ENCODE results near the gene SMARCD3.

SMARCD3 gene

GRCh38 chr7:151274396-151274795, 25.9 kb upstream of the SMARCD3 start:
- TF ChIP-seq L3MBTL2 (conservative IDR thresholded peaks at IDR 0.05) = no peak
- no peak for TF ChIP-seq LEF1 (IDR thresholded peaks at IDR 0.05; ENCODE audit: borderline replicate concordance)
- TF ChIP-seq HDGF (IDR thresholded peaks at IDR 0.05; ENCODE audit: borderline replicate concordance) = no peak
- no peak for DNase-seq (ENCODE audit: extremely low spot score)
- ChIA-PET POLR2A (interaction anchor here (1.2 kb wide), 1 partner anchor 22 kb away, joined by 5 read pairs; no protein-coding TSS in a partner anchor), CTCF (no interaction called here)

- ChIA-PET CTCF (no interaction called here), POLR2A (interaction anchor here (0.8 to 1.2 kb wide), 2 partner anchors 22 kb away, joined by 3 to 5 read pairs; no protein-coding TSS in a partner anchor)
- TF ChIP-seq LEF1 (IDR thresholded peaks at IDR 0.05; ENCODE audit: borderline replicate concordance) (no peak), CTBP1 (IDR thresholded peaks at IDR 0.05; ENCODE audit: borderline replicate concordance) (no peak), HDGF (IDR thresholded peaks at IDR 0.05; ENCODE audit: borderline replicate concordance) (no peak), ZNF384 (IDR thresholded peaks at IDR 0.05) (no peak), FOXK2 (IDR thresholded peaks at IDR 0.05) (no peak), NFRKB (IDR thresholded peaks at IDR 0.05) (no peak), TARDBP (IDR thresholded peaks at IDR 0.05) (no peak), ARNT (IDR thresholded peaks at IDR 0.05) (no peak), FOXM1 (IDR thresholded peaks at IDR 0.05; ENCODE audit: borderline replicate concordance) (no peak), L3MBTL2 (conservative IDR thresholded peaks at IDR 0.05) (no peak), BHLHE40 (IDR thresholded peaks at IDR 0.05; ENCODE audit: borderline replicate concordance) (no peak), FOXA1 (IDR thresholded peaks at IDR 0.05) (no peak), SUZ12 (IDR thresholded peaks at IDR 0.05) (no peak), ELF4 (IDR thresholded peaks at IDR 0.05) (no peak), SP1 (IDR thresholded peaks at IDR 0.05) (no peak)
- TF ChIP-seq, protein P1, sequence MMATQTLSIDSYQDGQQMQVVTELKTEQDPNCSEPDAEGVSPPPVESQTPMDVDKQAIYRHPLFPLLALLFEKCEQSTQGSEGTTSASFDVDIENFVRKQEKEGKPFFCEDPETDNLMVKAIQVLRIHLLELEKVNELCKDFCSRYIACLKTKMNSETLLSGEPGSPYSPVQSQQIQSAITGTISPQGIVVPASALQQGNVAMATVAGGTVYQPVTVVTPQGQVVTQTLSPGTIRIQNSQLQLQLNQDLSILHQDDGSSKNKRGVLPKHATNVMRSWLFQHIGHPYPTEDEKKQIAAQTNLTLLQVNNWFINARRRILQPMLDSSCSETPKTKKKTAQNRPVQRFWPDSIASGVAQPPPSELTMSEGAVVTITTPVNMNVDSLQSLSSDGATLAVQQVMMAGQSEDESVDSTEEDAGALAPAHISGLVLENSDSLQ (IDR thresholded peaks at IDR 0.05) = no peak
- no peak for DNase-seq (ENCODE audit: extremely low spot score)
Measured at GRCh38 chr7:151273651-151274390, 25.3 kb upstream of the SMARCD3 start.

GRCh38 chr7:151272877-151273276, 24.4 kb upstream of the SMARCD3 start:
- CTCF ChIA-PET = no interaction called here
- POLR2A ChIA-PET = interaction anchor here (0.8 kb wide), 1 partner anchor 21 kb away, joined by 3 read pairs; no protein-coding TSS in a partner anchor

DNA sequence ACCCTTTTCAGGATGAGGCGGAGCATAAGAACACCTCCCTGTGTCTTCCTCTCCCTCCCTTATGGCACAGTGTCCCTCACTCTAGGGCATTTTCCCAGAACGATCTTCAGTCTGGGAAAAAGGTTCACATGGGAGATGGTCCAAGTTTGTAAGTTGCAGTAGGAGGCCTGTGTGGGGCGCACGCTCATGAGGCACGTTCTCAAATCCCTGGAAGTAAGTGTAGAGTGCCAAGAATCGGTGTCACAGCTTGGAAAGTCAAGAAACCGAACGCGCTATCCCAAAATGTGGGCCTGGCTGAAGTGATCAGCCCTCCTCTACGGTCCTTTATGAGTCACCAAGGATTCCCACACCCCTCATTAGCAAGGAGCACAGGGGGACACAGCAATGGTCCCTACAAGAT, 23.9 kb upstream of the SMARCD3 start:
- CTCF ChIA-PET = no interaction called here
- POLR2A ChIA-PET = interaction anchor here (1.4 kb wide), 1 partner anchor 69 kb away, joined by 4 read pairs; the partner anchor contains the start of gene NUB1

More at GRCh38 chr7:151272877-151273276, 24.4 kb upstream of the SMARCD3 start:
- TF ChIP-seq FOXA1 (IDR thresholded peaks at IDR 0.05) (no peak), ELF4 (IDR thresholded peaks at IDR 0.05) (no peak), L3MBTL2 (conservative IDR thresholded peaks at IDR 0.05) (no peak), SP1 (IDR thresholded peaks at IDR 0.05) (no peak), BHLHE40 (IDR thresholded peaks at IDR 0.05; ENCODE audit: borderline replicate concordance) (no peak)
- TF ChIP-seq, protein P1 (IDR thresholded peaks at IDR 0.05) = no peak
- DNase-seq (ENCODE audit: extremely low spot score) = no peak

GRCh38 chr7:151271699-151272355, 23.3 kb upstream of the SMARCD3 start:
- POLR2A ChIA-PET = interaction anchor here (1.4 kb wide), 1 partner anchor 70 kb away, joined by 4 read pairs; the partner anchor contains the start of gene NUB1
- no peak for TF ChIP-seq ARNT (IDR thresholded peaks at IDR 0.05)
- no peak for TF ChIP-seq SP1 (IDR thresholded peaks at IDR 0.05)
- no peak for TF ChIP-seq CTBP1 (IDR thresholded peaks at IDR 0.05; ENCODE audit: borderline replicate concordance)
- no peak for TF ChIP-seq L3MBTL2 (conservative IDR thresholded peaks at IDR 0.05)
- no peak for TF ChIP-seq FOXM1 (IDR thresholded peaks at IDR 0.05; ENCODE audit: borderline replicate concordance)
- TF ChIP-seq, protein P1 (IDR thresholded peaks at IDR 0.05) = no peak
- TF ChIP-seq ZNF384 (IDR thresholded peaks at IDR 0.05) = no peak
- TF ChIP-seq BHLHE40 (IDR thresholded peaks at IDR 0.05; ENCODE audit: borderline replicate concordance) = no peak
- no peak for TF ChIP-seq SUZ12 (IDR thresholded peaks at IDR 0.05)
- TF ChIP-seq FOXA1 (IDR thresholded peaks at IDR 0.05) = no peak
- DNase-seq (ENCODE audit: extremely low spot score) = no peak
- CTCF ChIA-PET = interaction anchor here (0.6 to 1.3 kb wide), 3 partner anchors 11 to 235 kb away, joined by 3 to 4 read pairs (median 3); no protein-coding TSS in a partner anchor

More for the DNA sequence above, 23.9 kb upstream of the SMARCD3 start:
- DNase-seq (ENCODE audit: extremely low spot score) = no peak
- TF ChIP-seq, protein P1 (IDR thresholded peaks at IDR 0.05) = no peak
- TF ChIP-seq FOXM1 (IDR thresholded peaks at IDR 0.05; ENCODE audit: borderline replicate concordance) (no peak), SP1 (IDR thresholded peaks at IDR 0.05) (no peak), FOXA1 (IDR thresholded peaks at IDR 0.05) (no peak), NFRKB (IDR thresholded peaks at IDR 0.05) (no peak), TARDBP (IDR thresholded peaks at IDR 0.05) (no peak), BHLHE40 (IDR thresholded peaks at IDR 0.05; ENCODE audit: borderline replicate concordance) (no peak), ARNT (IDR thresholded peaks at IDR 0.05) (no peak), HDGF (IDR thresholded peaks at IDR 0.05; ENCODE audit: borderline replicate concordance) (no peak), CTBP1 (IDR thresholded peaks at IDR 0.05; ENCODE audit: borderline replicate concordance) (no peak), FOXK2 (IDR thresholded peaks at IDR 0.05) (no peak), L3MBTL2 (conservative IDR thresholded peaks at IDR 0.05) (no peak), ZNF384 (IDR thresholded peaks at IDR 0.05) (no peak), LEF1 (IDR thresholded peaks at IDR 0.05; ENCODE audit: borderline replicate concordance) (no peak), SUZ12 (IDR thresholded peaks at IDR 0.05) (no peak), ELF4 (IDR thresholded peaks at IDR 0.05) (no peak)

Data from HEK293T (cell line).